SK-N-SH (cell line): ENCODE data around the gene ABHD15. TPM values are rescaled to one million over a fixed set of nuclear protein-coding genes. Genes with fewer than 3 reads are reported as not detected.

Source experiments
- CTCF ChIA-PET: fragments of 300-600, 350-600 bp; formaldehyde crosslinking; extraction: SDS; loops from one replicate; lab custom pipeline; 2021; lab: Yijun Ruan, JAX
- POLR2A ChIA-PET: fragments of 350-600 bp; sonication (Branson Sonifier 250); formaldehyde crosslinking; extraction: SDS; loops from one replicate; lab custom pipeline; 2020; ENCODE audit warnings: antibody characterized with exemption, inconsistent platforms; lab: Yijun Ruan, JAX
- DNase-seq: peaks from one replicate; pipeline ENCODE4 v3.0.0; 2012
- H2AFZ ChIP-seq: fragments of 200-600 bp; sonication (generic); 2 replicates; pipeline ENCODE4 v1.8.1; 2016; ENCODE audit warnings: antibody characterized with exemption, mild to moderate bottlenecking, low read depth
- H3F3A ChIP-seq: fragments of 200-600 bp; sonication (generic); replicated peaks from 2 replicates; pipeline ENCODE3; 2016; ENCODE audit warnings: antibody characterized with exemption, mild to moderate bottlenecking; ENCODE audit not compliant: insufficient read depth
- H3K27ac ChIP-seq, 2 experiments: fragments of 200-500 bp in 1 of 2; fragments of 200-600 bp in 1 of 2; sonication (Bioruptor generic) in 1 of 2; sonication (generic), shearing (Covaris generic) in 1 of 2; 2 replicates each; pipeline versions ENCODE4 v1.5.1 to v1.6.1; 2014 to 2016; ENCODE audit warnings: low read depth in 2 of 2, inconsistent platforms in 1 of 2, low read length in 1 of 2, mild to moderate bottlenecking in 1 of 2, mixed read lengths in 1 of 2
- H3K27me3 ChIP-seq: fragments of 200-600 bp; sonication (generic), shearing (Covaris generic); 2 replicates; pipeline ENCODE4 v1.6.1; 2016; ENCODE audit warnings: mixed run types; ENCODE audit not compliant: insufficient read depth
- H3K36me3 ChIP-seq, 2 experiments: fragments of 200-500 bp in 1 of 2; fragments of 200-600 bp in 1 of 2; sonication (Bioruptor generic) in 1 of 2; sonication (generic) in 1 of 2; replicated peaks in 1 of 2; 2 replicates each; pipeline versions ENCODE3 to v1.5.1; 2014 to 2016; ENCODE audit warnings: low read length in 1 of 2, mild to moderate bottlenecking in 1 of 2; ENCODE audit not compliant: insufficient read depth in 2 of 2, control insufficient read depth in 1 of 2
- H3K4me1 ChIP-seq, 2 experiments: fragments of 200-500 bp in 1 of 2; fragments of 200-600 bp in 1 of 2; sonication (Bioruptor generic) in 1 of 2; sonication (generic), shearing (Covaris generic) in 1 of 2; 2 replicates each; pipeline versions ENCODE4 v1.5.1 to v1.6.1; 2014 to 2016; ENCODE audit warnings: low read depth in 1 of 2, low read length in 1 of 2, mixed run types in 1 of 2; ENCODE audit not compliant: insufficient read depth in 2 of 2, control insufficient read depth in 1 of 2
- H3K4me2 ChIP-seq: fragments of 200-600 bp; sonication (generic), shearing (Covaris generic); 2 replicates; pipeline ENCODE4 v1.6.1; 2017; ENCODE audit warnings: mixed run types
- H3K4me3 ChIP-seq, 2 experiments: fragments of 200-500 bp in 1 of 2; fragments of 200-600 bp in 1 of 2; sonication (Bioruptor generic) in 1 of 2; sonication (generic), shearing (Covaris generic) in 1 of 2; 2 replicates each; pipeline versions ENCODE4 v1.5.1 to v1.8.1; 2014 to 2016; ENCODE audit warnings: low read depth in 2 of 2, inconsistent platforms in 1 of 2, low read length in 1 of 2, mild to moderate bottlenecking in 1 of 2, mixed read lengths in 1 of 2, moderate library complexity in 1 of 2
- H3K79me2 ChIP-seq: fragments of 200-600 bp; sonication (generic); 2 replicates; pipeline ENCODE4 v1.8.1; 2017; ENCODE audit warnings: mild to moderate bottlenecking; ENCODE audit not compliant: insufficient read depth
- H3K9ac ChIP-seq: fragments of 200-600 bp; sonication (generic); 2 replicates; pipeline ENCODE4 v1.6.1; 2017; ENCODE audit warnings: mixed run types
- H3K9me2 ChIP-seq: fragments of 200-600 bp; sonication (generic); 2 replicates; pipeline ENCODE4 v1.6.1; 2017; ENCODE audit warnings: mixed run types
- H3K9me3 ChIP-seq: fragments of 200-600 bp; sonication (generic); 2 replicates; pipeline ENCODE4 v1.6.1; 2017; ENCODE audit warnings: mixed run types, mild to moderate bottlenecking, moderate library complexity
- H4K20me1 ChIP-seq: fragments of 200-600 bp; sonication (generic); 2 replicates; pipeline ENCODE4 v1.6.1; 2017; ENCODE audit warnings: mild to moderate bottlenecking, mixed run types; ENCODE audit not compliant: insufficient read depth
- CHD2 ChIP-seq: fragments of 150-350 bp; IDR thresholded peaks from 2 replicates; pipeline ENCODE4 v1.6.1; 2018; ENCODE audit warnings: low read length; ENCODE audit not compliant: partially characterized antibody
- EP300 ChIP-seq, 2 experiments: IDR thresholded peaks; 2 replicates each; pipeline versions ENCODE4 v1.4.0 to v1.6.1; 2012; ENCODE audit warnings: borderline replicate concordance in 1 of 2, low read depth in 1 of 2, low read length in 1 of 2
- FOXJ3 ChIP-seq: sonication (generic); formaldehyde crosslinking; IDR thresholded peaks from 2 replicates; pipeline ENCODE4 v1.5.1; 2020; ENCODE audit warnings: mild to moderate bottlenecking, missing genetic modification reagents
- GABPA ChIP-seq: IDR thresholded peaks from 2 replicates; pipeline ENCODE4 v1.4.0; 2012; ENCODE audit warnings: low read depth, mild to moderate bottlenecking
- MXI1 ChIP-seq: IDR thresholded peaks from 2 replicates; pipeline ENCODE4 v1.6.1; 2012; ENCODE audit warnings: mild to moderate bottlenecking, low read depth, low read length, improper control_type of control experiment
- NRF1 ChIP-seq: IDR thresholded peaks from 2 replicates; pipeline ENCODE4 v1.6.1; 2012; ENCODE audit warnings: low read depth, mild to moderate bottlenecking, low read length
- RAD21 ChIP-seq: IDR thresholded peaks from 2 replicates; pipeline ENCODE4 v1.6.1; 2012; ENCODE audit warnings: mild to moderate bottlenecking, low read length
- SIN3A ChIP-seq: IDR thresholded peaks from 2 replicates; pipeline ENCODE4 v1.6.1; 2012; ENCODE audit warnings: low read depth, mild to moderate bottlenecking, low read length, moderate library complexity, borderline replicate concordance
- WGBS: methylation state at CpG from one replicate; pipeline ENCODE4 v1.1.6; 2017; ENCODE audit warnings: low lambda C conversion rate; 5-methylcytosine and 5-hydroxymethylcytosine counted together
- polyA plus RNA-seq, 3 experiments: library from polyadenylated mRNA; depleted of rRNA; stranded (reverse); fragments of >200 nt; gene quantifications; 2 replicates each; pipeline ENCODE4 v1.2.3, GENCODE V29; 2012
- TF ChIP-seq, protein P1 (sequence below): IDR thresholded peaks from 2 replicates; pipeline ENCODE4 v1.4.0; 2012; ENCODE audit warnings: low read depth
- TF ChIP-seq, protein P2 (sequence below): IDR thresholded peaks from 2 replicates; pipeline ENCODE4 v1.4.0; 2012; ENCODE audit warnings: low read depth, borderline replicate concordance
- TF ChIP-seq, protein P3 (sequence below): IDR thresholded peaks from 2 replicates; pipeline ENCODE4; 2012
- TF ChIP-seq, protein P4 (sequence below): fragments of 200-600 bp; sonication (generic); IDR thresholded peaks from 2 replicates; pipeline ENCODE4 v1.6.1; 2017; ENCODE audit warnings: antibody characterized with exemption, mild to moderate bottlenecking, moderate library complexity
- TF ChIP-seq, protein P5 (sequence below): IDR thresholded peaks from 2 replicates; pipeline ENCODE4 v1.6.1; 2012; ENCODE audit warnings: mild to moderate bottlenecking, low read depth, low read length, moderate library complexity

Gene ABHD15
- polyA plus RNA-seq, 1 of the 3 experiments (the other 2 are of a cell fraction) = 7.0 TPM

DNA sequence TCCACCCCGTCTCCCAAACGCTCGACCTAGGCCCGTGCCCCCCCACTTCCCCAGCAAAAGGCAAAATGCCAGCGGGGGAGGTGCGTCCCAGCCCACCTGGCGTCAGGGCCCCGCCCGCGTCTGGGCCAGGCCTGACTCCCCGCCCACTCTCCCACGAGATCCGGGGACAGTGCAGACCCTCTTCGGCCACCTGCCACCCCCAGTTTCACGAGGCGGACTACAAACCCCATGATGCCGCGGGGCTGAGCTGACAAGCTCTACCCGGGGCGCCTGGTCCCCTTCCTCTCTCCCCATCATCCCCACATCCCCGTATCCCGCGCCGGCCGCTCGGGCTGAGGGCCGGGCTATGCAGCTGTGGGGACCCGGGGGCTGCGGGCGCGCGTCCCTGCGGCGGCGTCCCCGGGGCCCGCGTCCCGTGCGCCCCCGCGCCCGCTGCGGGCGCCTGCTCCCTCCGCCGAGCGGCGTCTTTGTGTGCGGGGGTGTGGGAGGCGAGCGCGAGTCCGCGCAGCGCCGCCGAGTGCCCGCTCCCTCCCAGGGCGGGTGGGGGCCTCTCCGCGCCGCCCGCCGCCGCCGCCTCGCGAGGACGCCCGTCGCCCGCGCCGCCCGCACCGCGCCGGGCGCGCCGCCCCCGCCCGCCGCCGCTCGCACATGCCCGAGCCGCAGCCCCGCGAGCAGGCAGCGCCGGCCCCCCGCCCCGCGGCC lies 26.2 kb upstream of the ABHD15 start, which contains the start of gene ANKRD13B:
ANKRD13B (plus strand) TSS at position 283 of the 702 bp plus-strand sequence. CDS start 490 bp downstream, outside the sequence.
- Histone ChIP-seq H3K27me3 (no peaks in the 10 kb centered on the region), H3K4me1 (peaks cover 34 to 69% of the 10 kb centered on the region in 2 experiments), H2AFZ (peak within 1 kb of the TSS; percentile 84; the same call in 1 of the 2 replicates), H3K9me2 (no peaks in the 10 kb centered on the region), H3K9me3 (no peaks in the 10 kb centered on the region), H3K27ac (peak within 1 kb of the TSS; percentile 64 to 91; a peak in 3 of 4 replicates), H3K9ac (peak within 1 kb of the TSS; percentile 63; the same call in 1 of the 2 replicates), H3K4me2 (peak within 1 kb of the TSS; percentile 95), H4K20me1 (peaks cover 12% of the 10 kb centered on the region), H3F3A (peaks cover 29% of the 10 kb centered on the region), H3K4me3 (peak within 1 kb of the TSS; percentile 65 to 89), H3K79me2 (peaks cover 25% of the 10 kb centered on the region), H3K36me3 (no peaks in the 10 kb centered on the region)
- CTCF ChIA-PET = interaction anchor here (0.8 to 5.0 kb wide), 16 partner anchors 13 to 512 kb away, joined by 3 to 123 read pairs (median 8); partner anchors contain the start of genes ABHD15, CORO6, SSH2 and TP53I13
- peak; percentile 83 for DNase-seq
- POLR2A ChIA-PET = interaction anchor here (0.8 to 1.7 kb wide), 4 partner anchors 18 to 339 kb away, joined by 3 to 5 read pairs (median 4); partner anchors contain the start of gene ABHD15
- TF ChIP-seq FOXJ3 (CRISPR knock-in tag) (no peak), EP300 (IDR thresholded peaks at IDR 0.05; ENCODE audit: borderline replicate concordance in 1 of 2, low read depth in 1 of 2, low read length in 1 of 2) (no peak), MXI1 (0 out of 2 replicates have a peak, but pooled peaks have one; percentile 46), GABPA (peak; percentile 71), CHD2 (peak; percentile 31), SIN3A (0 out of 2 replicates have a peak, but pooled peaks have one; percentile 54)
- TF ChIP-seq, protein P1, sequence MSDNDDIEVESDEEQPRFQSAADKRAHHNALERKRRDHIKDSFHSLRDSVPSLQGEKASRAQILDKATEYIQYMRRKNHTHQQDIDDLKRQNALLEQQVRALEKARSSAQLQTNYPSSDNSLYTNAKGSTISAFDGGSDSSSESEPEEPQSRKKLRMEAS = peak; percentile 34; the same call in 1 of the 2 replicates
- WGBS = 2% methylated on average over 20 of the region's 96 CpGs

DNA sequence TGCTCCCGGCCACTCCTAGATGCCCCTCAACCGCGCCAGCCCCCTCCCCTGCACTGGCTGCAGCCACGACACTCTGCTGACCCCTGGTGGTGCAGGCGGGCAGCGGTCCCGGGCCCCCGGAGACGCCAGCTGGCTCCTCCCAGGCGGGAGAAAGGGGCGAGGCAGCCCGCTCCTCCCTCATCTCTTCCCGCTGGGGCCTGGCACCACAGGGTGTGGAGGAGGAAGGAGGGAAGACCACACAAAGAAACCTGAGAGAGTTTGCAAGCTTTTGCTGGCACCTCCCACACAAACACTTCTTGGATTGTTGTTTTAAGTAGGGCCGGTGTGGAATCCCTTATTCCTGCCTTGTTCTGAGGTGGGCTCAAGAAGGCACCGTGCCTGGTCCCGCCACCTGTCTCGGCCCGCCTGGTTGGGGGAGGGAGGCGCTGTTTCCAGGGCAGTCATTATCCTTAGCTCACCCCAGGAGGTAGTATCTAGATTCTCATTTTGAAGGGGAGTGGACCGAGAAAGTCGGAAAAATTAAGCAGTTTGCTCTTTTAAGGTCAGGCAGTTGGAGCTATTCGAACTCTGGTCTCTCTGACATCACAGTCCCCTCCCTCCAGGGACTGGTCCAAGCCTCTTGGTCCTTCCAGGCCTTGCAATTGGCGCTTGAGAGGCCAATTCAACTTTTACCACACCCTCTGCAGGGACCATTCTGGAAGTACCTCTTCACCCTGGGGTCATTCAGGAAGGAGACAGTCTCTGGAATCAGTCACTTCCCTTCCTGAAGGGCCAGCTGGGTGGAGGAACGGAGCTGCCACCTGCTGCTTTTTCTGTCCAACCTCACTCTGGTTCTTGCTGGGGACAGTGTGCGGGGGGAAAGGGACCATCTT lies 25.1 kb upstream of the ABHD15 start:
- ChIA-PET POLR2A (interaction anchor here (0.8 to 1.8 kb wide), 9 partner anchors 9 to 340 kb away, joined by 3 to 5 read pairs (median 3); partner anchors contain the start of gene ABHD15), CTCF (interaction anchor here (0.5 to 5.0 kb wide), 34 partner anchors 9 to 502 kb away, joined by 3 to 123 read pairs (median 4); partner anchors contain the start of genes ABHD15, CORO6, SSH2 and TP53I13)
- H3K9me2 ChIP-seq = no peaks in the 10 kb centered on the region
- H3K9ac ChIP-seq = peak overlapping the region; percentile 41; the same call in 1 of the 2 replicates
- peak; percentile 96 for DNase-seq
- peaks cover 29% of the 10 kb centered on the region for H3F3A ChIP-seq
- peak overlapping the region; percentile 64 to 91 for H3K27ac ChIP-seq
- peak overlapping the region; percentile 95 for H3K4me2 ChIP-seq
- peak overlapping the region; percentile 64 to 91 for H3K4me3 ChIP-seq
- H2AFZ ChIP-seq = peak overlapping the region; percentile 84; the same call in 1 of the 2 replicates
- peaks cover 41 to 69% of the 10 kb centered on the region in 2 experiments for H3K4me1 ChIP-seq
- peaks cover 23% of the 10 kb centered on the region for H4K20me1 ChIP-seq
- peaks cover 36% of the 10 kb centered on the region for H3K79me2 ChIP-seq
- no peaks in the 10 kb centered on the region for H3K27me3 ChIP-seq
- no peaks in the 10 kb centered on the region for H3K36me3 ChIP-seq
- WGBS = 60% methylated on average over 12 of the region's 25 CpGs
- H3K9me3 ChIP-seq = no peaks in the 10 kb centered on the region
- TF ChIP-seq, protein P2, sequence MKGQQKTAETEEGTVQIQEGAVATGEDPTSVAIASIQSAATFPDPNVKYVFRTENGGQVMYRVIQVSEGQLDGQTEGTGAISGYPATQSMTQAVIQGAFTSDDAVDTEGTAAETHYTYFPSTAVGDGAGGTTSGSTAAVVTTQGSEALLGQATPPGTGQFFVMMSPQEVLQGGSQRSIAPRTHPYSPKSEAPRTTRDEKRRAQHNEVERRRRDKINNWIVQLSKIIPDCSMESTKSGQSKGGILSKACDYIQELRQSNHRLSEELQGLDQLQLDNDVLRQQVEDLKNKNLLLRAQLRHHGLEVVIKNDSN = no peak
- TF ChIP-seq, protein P3, sequence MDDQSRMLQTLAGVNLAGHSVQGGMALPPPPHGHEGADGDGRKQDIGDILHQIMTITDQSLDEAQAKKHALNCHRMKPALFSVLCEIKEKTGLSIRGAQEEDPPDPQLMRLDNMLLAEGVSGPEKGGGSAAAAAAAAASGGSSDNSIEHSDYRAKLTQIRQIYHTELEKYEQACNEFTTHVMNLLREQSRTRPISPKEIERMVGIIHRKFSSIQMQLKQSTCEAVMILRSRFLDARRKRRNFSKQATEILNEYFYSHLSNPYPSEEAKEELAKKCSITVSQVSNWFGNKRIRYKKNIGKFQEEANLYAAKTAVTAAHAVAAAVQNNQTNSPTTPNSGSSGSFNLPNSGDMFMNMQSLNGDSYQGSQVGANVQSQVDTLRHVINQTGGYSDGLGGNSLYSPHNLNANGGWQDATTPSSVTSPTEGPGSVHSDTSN = 0 out of 2 replicates have a peak, but pooled peaks have one; percentile 5
- TF ChIP-seq, protein P1 = peak; percentile 50; the same call in 1 of the 2 replicates
- TF ChIP-seq RAD21 (peak; percentile 88), GABPA (no peak), NRF1 (no peak)
- TF ChIP-seq, protein P4, sequence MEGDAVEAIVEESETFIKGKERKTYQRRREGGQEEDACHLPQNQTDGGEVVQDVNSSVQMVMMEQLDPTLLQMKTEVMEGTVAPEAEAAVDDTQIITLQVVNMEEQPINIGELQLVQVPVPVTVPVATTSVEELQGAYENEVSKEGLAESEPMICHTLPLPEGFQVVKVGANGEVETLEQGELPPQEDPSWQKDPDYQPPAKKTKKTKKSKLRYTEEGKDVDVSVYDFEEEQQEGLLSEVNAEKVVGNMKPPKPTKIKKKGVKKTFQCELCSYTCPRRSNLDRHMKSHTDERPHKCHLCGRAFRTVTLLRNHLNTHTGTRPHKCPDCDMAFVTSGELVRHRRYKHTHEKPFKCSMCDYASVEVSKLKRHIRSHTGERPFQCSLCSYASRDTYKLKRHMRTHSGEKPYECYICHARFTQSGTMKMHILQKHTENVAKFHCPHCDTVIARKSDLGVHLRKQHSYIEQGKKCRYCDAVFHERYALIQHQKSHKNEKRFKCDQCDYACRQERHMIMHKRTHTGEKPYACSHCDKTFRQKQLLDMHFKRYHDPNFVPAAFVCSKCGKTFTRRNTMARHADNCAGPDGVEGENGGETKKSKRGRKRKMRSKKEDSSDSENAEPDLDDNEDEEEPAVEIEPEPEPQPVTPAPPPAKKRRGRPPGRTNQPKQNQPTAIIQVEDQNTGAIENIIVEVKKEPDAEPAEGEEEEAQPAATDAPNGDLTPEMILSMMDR = peak; percentile 97
- TF ChIP-seq, protein P5, sequence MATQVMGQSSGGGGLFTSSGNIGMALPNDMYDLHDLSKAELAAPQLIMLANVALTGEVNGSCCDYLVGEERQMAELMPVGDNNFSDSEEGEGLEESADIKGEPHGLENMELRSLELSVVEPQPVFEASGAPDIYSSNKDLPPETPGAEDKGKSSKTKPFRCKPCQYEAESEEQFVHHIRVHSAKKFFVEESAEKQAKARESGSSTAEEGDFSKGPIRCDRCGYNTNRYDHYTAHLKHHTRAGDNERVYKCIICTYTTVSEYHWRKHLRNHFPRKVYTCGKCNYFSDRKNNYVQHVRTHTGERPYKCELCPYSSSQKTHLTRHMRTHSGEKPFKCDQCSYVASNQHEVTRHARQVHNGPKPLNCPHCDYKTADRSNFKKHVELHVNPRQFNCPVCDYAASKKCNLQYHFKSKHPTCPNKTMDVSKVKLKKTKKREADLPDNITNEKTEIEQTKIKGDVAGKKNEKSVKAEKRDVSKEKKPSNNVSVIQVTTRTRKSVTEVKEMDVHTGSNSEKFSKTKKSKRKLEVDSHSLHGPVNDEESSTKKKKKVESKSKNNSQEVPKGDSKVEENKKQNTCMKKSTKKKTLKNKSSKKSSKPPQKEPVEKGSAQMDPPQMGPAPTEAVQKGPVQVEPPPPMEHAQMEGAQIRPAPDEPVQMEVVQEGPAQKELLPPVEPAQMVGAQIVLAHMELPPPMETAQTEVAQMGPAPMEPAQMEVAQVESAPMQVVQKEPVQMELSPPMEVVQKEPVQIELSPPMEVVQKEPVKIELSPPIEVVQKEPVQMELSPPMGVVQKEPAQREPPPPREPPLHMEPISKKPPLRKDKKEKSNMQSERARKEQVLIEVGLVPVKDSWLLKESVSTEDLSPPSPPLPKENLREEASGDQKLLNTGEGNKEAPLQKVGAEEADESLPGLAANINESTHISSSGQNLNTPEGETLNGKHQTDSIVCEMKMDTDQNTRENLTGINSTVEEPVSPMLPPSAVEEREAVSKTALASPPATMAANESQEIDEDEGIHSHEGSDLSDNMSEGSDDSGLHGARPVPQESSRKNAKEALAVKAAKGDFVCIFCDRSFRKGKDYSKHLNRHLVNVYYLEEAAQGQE = 0 out of 2 replicates have a peak, but pooled peaks have one; percentile 30
